GM23338 (cell line): ENCODE data around the gene PSMC3. TPM values are rescaled to one million over a fixed set of nuclear protein-coding genes. Genes with fewer than 3 reads are reported as not detected.

Source experiments
- ATAC-seq: fragments of 200-7000 bp; cut with Tn5 transposase; 3 replicates; pipeline ENCODE4 v1.9.1; 2020
- DNase-seq: peaks from one replicate; pipeline ENCODE4 v3.0.0-alpha.2; 2015; ENCODE audit warnings: low spot score
- H2AFZ ChIP-seq: fragments of 200-600 bp; sonication (generic); 2 replicates; pipeline ENCODE4 v1.8.0; 2016; ENCODE audit warnings: antibody characterized with exemption, mild to moderate bottlenecking, moderate library complexity
- H3F3A ChIP-seq: fragments of 200-600 bp; sonication (generic); replicated peaks from 2 replicates; pipeline ENCODE4 v1.8.0; 2017; ENCODE audit warnings: antibody characterized with exemption, mixed run types, low read depth
- H3K27ac ChIP-seq: fragments of 200-600 bp; sonication (generic); 2 replicates; pipeline ENCODE4 v1.6.1; 2016; ENCODE audit warnings: low read depth
- H3K27me3 ChIP-seq: fragments of 200-600 bp; sonication (generic); 2 replicates; pipeline ENCODE4 v1.8.0; 2016; ENCODE audit warnings: mild to moderate bottlenecking, mixed run types, moderate library complexity; ENCODE audit not compliant: insufficient read depth
- H3K36me3 ChIP-seq: fragments of 200-600 bp; sonication (generic); 2 replicates; pipeline ENCODE4 v1.8.0; 2016; ENCODE audit warnings: mild to moderate bottlenecking; ENCODE audit not compliant: insufficient read depth
- H3K4me1 ChIP-seq: fragments of 200-600 bp; sonication (generic); 2 replicates; pipeline ENCODE4 v1.8.0; 2016; ENCODE audit warnings: mild to moderate bottlenecking, moderate library complexity; ENCODE audit not compliant: insufficient read depth
- H3K4me2 ChIP-seq: fragments of 200-600 bp; sonication (generic); 2 replicates; pipeline ENCODE4 v1.7.1; 2017; ENCODE audit warnings: mixed run types
- H3K4me3 ChIP-seq: fragments of 200-600 bp; sonication (generic); 2 replicates; pipeline ENCODE4 v1.6.1; 2016; ENCODE audit warnings: mixed run types
- H3K79me2 ChIP-seq: fragments of 200-600 bp; sonication (generic); replicated peaks from 2 replicates; pipeline ENCODE4 v1.8.0; 2017; ENCODE audit warnings: mild to moderate bottlenecking; ENCODE audit not compliant: insufficient read depth
- H3K9me2 ChIP-seq: fragments of 200-600 bp; sonication (generic); 2 replicates; pipeline ENCODE4 v1.8.0; 2017; ENCODE audit not compliant: insufficient read depth
- H4K20me1 ChIP-seq: fragments of 200-600 bp; sonication (generic); replicated peaks from 2 replicates; pipeline ENCODE4 v1.8.0; 2017; ENCODE audit warnings: mild to moderate bottlenecking; ENCODE audit not compliant: insufficient read depth
- H3K27ac Mint-ChIP-seq: 2 replicates; pipeline ENCODE4 v1.8.0; 2020; ENCODE audit warnings: inconsistent platforms, mild to moderate bottlenecking, moderate library complexity, mixed read lengths
- H3K27me3 Mint-ChIP-seq: 3 replicates; pipeline ENCODE4 v1.8.0; 2022; ENCODE audit warnings: low read depth, mild to moderate bottlenecking, moderate library complexity, mixed read lengths, inconsistent platforms; ENCODE audit not compliant: insufficient read depth, poor library complexity
- H3K36me3 Mint-ChIP-seq: 3 replicates; pipeline ENCODE4 v1.8.0; 2021; ENCODE audit warnings: low read depth, mild to moderate bottlenecking, inconsistent platforms, moderate library complexity, mixed read lengths
- H3K4me1 Mint-ChIP-seq: 3 replicates; pipeline ENCODE4 v1.8.0; 2020; ENCODE audit warnings: mild to moderate bottlenecking, inconsistent platforms, mixed read lengths
- H3K4me3 Mint-ChIP-seq: 3 replicates; pipeline ENCODE4 v1.8.0; 2021; ENCODE audit warnings: moderate library complexity, mild to moderate bottlenecking, inconsistent platforms, mixed read lengths
- H3K9me3 Mint-ChIP-seq: 3 replicates; pipeline ENCODE4 v1.8.0; 2020; ENCODE audit warnings: moderate library complexity, mild to moderate bottlenecking, inconsistent platforms, mixed read lengths
- CREB1 ChIP-seq: fragments of 250-450 bp; sonication (Bioruptor Pico); IDR thresholded peaks from 2 replicates; pipeline ENCODE4 v1.5.0; 2020; ENCODE audit warnings: low read depth, mild to moderate bottlenecking, moderate library complexity
- ETS1 ChIP-seq: IDR thresholded peaks from 2 replicates; pipeline ENCODE4 v1.6.1; 2016; ENCODE audit warnings: antibody characterized with exemption
- EZH2 ChIP-seq: fragments of 200-600 bp; sonication (generic); IDR thresholded peaks from one replicate; pipeline ENCODE4 v1.8.0; 2017; ENCODE audit warnings: antibody characterized with exemption, mild to moderate bottlenecking, low read depth; ENCODE audit not compliant: unreplicated experiment
- EZH2phosphoT487 ChIP-seq: fragments of 200-600 bp; sonication (generic); IDR thresholded peaks from one replicate; pipeline ENCODE4 v1.8.1; 2018; ENCODE audit warnings: antibody characterized with exemption; ENCODE audit not compliant: unreplicated experiment
- JUNB ChIP-seq: IDR thresholded peaks from one replicate; pipeline ENCODE4 v1.6.1; 2016; ENCODE audit warnings: antibody characterized with exemption; ENCODE audit not compliant: unreplicated experiment
- NANOG ChIP-seq: IDR thresholded peaks from 2 replicates; pipeline ENCODE4 v1.6.1; 2016; ENCODE audit warnings: antibody characterized with exemption, borderline replicate concordance
- POLR2AphosphoS5 ChIP-seq: IDR thresholded peaks from 2 replicates; pipeline ENCODE4 v1.6.1; 2016; ENCODE audit warnings: antibody characterized with exemption, low read depth
- REST ChIP-seq: IDR thresholded peaks from one replicate; pipeline ENCODE4 v1.6.1; 2018; ENCODE audit warnings: antibody characterized with exemption; ENCODE audit not compliant: unreplicated experiment
- ZNF331 ChIP-seq: fragments of 250-450 bp; sonication (Bioruptor Pico); IDR thresholded peaks from 2 replicates; pipeline ENCODE4 v1.5.0; 2020; ENCODE audit warnings: low read depth, mild to moderate bottlenecking, moderate library complexity
- ZNF462 ChIP-seq: fragments of 250-450 bp; sonication (Bioruptor Pico); IDR thresholded peaks from 2 replicates; pipeline ENCODE4 v1.5.0; 2020; ENCODE audit warnings: mild to moderate bottlenecking, moderate library complexity
- polyA plus RNA-seq: library from polyadenylated mRNA; unstranded; fragments of >200 nt; fragmentation: Nextera tagmentation; extraction: Ambion mirVana; gene quantifications from 2 replicates; pipeline ENCODE4 v1.2.1, GENCODE V29; 2016
- total RNA-seq: library from RNA; depleted of rRNA; stranded (reverse); fragments of >200 nt; shearing (Covaris generic); gene quantifications from 2 replicates; pipeline ENCODE4 v1.2.3, GENCODE V29; 2014
- TF ChIP-seq, protein P1 (sequence below), 2 experiments: fragments of 200-600 bp in 1 of 2; sonication (generic) in 1 of 2; conservative IDR thresholded peaks; 2 replicates each; pipeline versions ENCODE4 v1.5.1 to v1.6.1; 2016 to 2017; ENCODE audit warnings: antibody characterized with exemption in 2 of 2, low read depth in 2 of 2, mild to moderate bottlenecking in 2 of 2, moderate library complexity in 1 of 2

PSMC3 gene
- total and polyA plus RNA-seq, 2 experiments from 2014 or later = 147 to 190 TPM

GRCh38 chr11:47437218-47437745 lies 11.0 kb upstream of the PSMC3 start (continued):
- TF ChIP-seq ETS1 (no peak), NANOG (no peak)

DNA sequence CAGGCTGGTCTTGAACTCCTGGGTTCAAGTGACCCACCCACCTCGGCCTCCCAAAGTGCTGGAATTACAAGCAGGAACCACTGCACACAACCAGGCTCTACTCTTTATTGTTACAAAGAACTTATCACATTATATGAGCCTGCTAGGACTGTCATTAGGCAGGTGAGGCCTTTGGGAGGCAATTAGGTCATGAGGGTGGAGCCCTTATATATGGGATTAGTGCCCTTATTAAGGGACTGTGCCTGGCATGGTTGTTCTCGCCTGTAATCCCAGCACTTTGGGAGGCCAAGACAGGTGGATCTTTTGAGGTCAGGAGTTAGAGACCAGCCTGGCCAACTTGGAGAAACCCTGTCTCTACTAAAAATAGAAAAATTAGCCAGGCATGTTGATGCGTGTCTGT lies 10.5 kb upstream of the PSMC3 start:
- DNase-seq = no peak
- Histone ChIP-seq H3K27ac (no peak overlapping the region), H3K79me2 (no peaks in the 10 kb centered on the region), H3K4me3 (no peak overlapping the region), H3K36me3 (no peaks in the 10 kb centered on the region), H3K4me1 (no peaks in the 10 kb centered on the region), H3F3A (no peaks in the 10 kb centered on the region), H3K27me3 (no peaks in the 10 kb centered on the region), H3K4me2 (no peak overlapping the region), H2AFZ (no peak overlapping the region), H4K20me1 (no peaks in the 10 kb centered on the region), H3K9me2 (no peaks in the 10 kb centered on the region)
- H3K9me3 Mint-ChIP-seq = no peaks in the 10 kb centered on the region; the same call in 2 of the 3 replicates
- no peak for ATAC-seq
- no peak overlapping the region for H3K27ac Mint-ChIP-seq
- peaks cover 2% of the 10 kb centered on the region for H3K27me3 Mint-ChIP-seq
- no peaks in the 10 kb centered on the region for H3K36me3 Mint-ChIP-seq
- no peak overlapping the region for H3K4me3 Mint-ChIP-seq
- H3K4me1 Mint-ChIP-seq = no peaks in the 10 kb centered on the region
- no peak for TF ChIP-seq NANOG
- no peak for TF ChIP-seq POLR2AphosphoS5
- TF ChIP-seq ZNF462 (CRISPR knock-in tag) = no peak
- no peak for TF ChIP-seq EZH2
- no peak for TF ChIP-seq ZNF331
- TF ChIP-seq ETS1 = no peak
- TF ChIP-seq EZH2phosphoT487 = no peak
- no peak for TF ChIP-seq REST
- TF ChIP-seq JUNB = no peak
- TF ChIP-seq, protein P1, sequence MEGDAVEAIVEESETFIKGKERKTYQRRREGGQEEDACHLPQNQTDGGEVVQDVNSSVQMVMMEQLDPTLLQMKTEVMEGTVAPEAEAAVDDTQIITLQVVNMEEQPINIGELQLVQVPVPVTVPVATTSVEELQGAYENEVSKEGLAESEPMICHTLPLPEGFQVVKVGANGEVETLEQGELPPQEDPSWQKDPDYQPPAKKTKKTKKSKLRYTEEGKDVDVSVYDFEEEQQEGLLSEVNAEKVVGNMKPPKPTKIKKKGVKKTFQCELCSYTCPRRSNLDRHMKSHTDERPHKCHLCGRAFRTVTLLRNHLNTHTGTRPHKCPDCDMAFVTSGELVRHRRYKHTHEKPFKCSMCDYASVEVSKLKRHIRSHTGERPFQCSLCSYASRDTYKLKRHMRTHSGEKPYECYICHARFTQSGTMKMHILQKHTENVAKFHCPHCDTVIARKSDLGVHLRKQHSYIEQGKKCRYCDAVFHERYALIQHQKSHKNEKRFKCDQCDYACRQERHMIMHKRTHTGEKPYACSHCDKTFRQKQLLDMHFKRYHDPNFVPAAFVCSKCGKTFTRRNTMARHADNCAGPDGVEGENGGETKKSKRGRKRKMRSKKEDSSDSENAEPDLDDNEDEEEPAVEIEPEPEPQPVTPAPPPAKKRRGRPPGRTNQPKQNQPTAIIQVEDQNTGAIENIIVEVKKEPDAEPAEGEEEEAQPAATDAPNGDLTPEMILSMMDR (conservative IDR thresholded peaks at IDR 0.05; ENCODE audit: low read depth in 2 of 2) = no peak
- no peak for TF ChIP-seq CREB1 (CRISPR knock-in tag)
